Activated naive CD4-positive, alpha-beta T cell treated with anti-CD3 and anti-CD28 coated beads, Interleukin-2, amount 10 ng/mL, durations not matched to agents 7 days and 5 days (primary cell): ENCODE measurements around the gene FKBP7.
"Not testable (repeated sequence)": the region's sequence is repeated elsewhere in the genome, so short reads cannot be mapped to it uniquely, and the experiment has no call there.

Experiments
- CTCF ChIA-PET: fragments of 350-600 bp; sonication (Branson Sonifier 250); formaldehyde crosslinking; loops from one replicate; lab custom pipeline; 2021; ENCODE audit warnings: antibody characterized with exemption; lab: Charles Lee
- DNase-seq: peaks from one replicate; pipeline ENCODE4 v3.0.0-alpha.2; 2020
- H3K27ac Mint-ChIP-seq: one replicate; pipeline ENCODE4 v1.8.0; 2021; ENCODE audit warnings: mild to moderate bottlenecking, moderate library complexity, mixed read lengths
- H3K27me3 Mint-ChIP-seq: one replicate; pipeline ENCODE4 v1.8.0; 2021; ENCODE audit warnings: mild to moderate bottlenecking, mixed read lengths
- H3K36me3 Mint-ChIP-seq: one replicate; pipeline ENCODE4 v1.8.0; 2021; ENCODE audit warnings: mixed read lengths
- H3K4me1 Mint-ChIP-seq: one replicate; pipeline ENCODE4 v1.8.0; 2021; ENCODE audit warnings: mixed read lengths
- H3K4me3 Mint-ChIP-seq: one replicate; pipeline ENCODE4 v1.8.0; 2021; ENCODE audit warnings: mild to moderate bottlenecking, moderate library complexity, mixed read lengths
- H3K9me3 Mint-ChIP-seq: one replicate; pipeline ENCODE4 v1.8.0; 2021; ENCODE audit warnings: mixed read lengths

FKBP7 gene

DNA sequence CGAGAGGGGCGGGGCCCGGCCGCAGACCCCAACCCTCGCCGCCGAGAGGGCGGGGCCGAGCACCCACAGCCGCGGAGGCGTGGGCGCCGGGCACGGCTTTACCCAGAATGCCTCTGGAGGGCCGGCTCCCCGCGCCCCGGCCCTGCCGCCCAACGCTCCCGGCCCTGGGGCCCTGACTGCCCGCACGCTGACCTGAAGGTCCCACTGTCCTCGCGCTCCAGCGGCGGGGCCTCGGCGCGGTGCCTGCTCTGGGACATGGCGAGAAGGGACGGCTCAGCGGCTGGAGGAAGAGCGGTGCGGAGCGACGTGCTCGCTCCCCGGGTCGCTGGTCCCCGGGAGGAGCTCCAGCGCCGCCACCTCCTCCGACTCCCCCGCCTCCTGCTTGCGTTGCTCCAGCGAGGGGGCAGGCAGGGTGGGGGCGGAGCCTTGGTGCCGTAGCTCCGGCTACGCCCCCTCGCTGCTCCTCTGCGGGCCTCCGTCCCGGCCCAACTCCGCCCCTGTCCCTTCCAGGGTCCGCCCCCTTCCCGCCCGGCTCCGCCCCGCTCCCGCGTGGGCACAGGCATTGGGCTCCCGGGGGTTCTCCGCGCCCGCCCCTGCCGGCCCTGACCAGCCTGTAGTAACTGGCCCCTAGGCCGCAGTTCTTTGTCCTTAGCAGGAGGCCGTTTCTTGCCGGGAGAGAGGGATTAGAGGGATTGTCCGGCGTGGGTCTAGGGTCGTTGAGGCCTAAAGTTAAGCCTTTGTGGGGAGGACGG, 27.4 kb downstream of the FKBP7 start, which contains the start of the genes PJVK and PRKRA:
Gene PJVK (plus strand): TSS at position 605 of the 752 bp plus-strand sequence. CDS start 2,032 bp downstream, outside the sequence.
Gene PRKRA (minus strand): TSS at position 402 of the 752 bp plus-strand sequence. CDS start 145 bp downstream, at position 257.
- H3K27me3 Mint-ChIP-seq, result peaks cover 13% of the 10 kb centered on the region
- peaks cover 21% of the 10 kb centered on the region for H3K36me3 Mint-ChIP-seq
- H3K9me3 Mint-ChIP-seq, result no peaks in the 10 kb centered on the region
- H3K4me1 Mint-ChIP-seq, result peaks cover 31% of the 10 kb centered on the region
- peak within 1 kb of the TSS; percentile 87 for H3K4me3 Mint-ChIP-seq
- H3K27ac Mint-ChIP-seq, result peak within 1 kb of the TSS; percentile 93
- CTCF ChIA-PET, result interaction anchor here (0.7 to 1.4 kb wide), 5 partner anchors 12 to 338 kb away, joined by 3 to 7 read pairs (median 3); partner anchors contain the start of gene RBM45
- DNase-seq, result peak; percentile 96

GRCh38 chr2:178450524-178450773, 28.0 kb downstream of the FKBP7 start:
- Mint-ChIP-seq H3K9me3 (no peaks in the 10 kb centered on the region), H3K36me3 (peaks cover 21% of the 10 kb centered on the region), H3K4me1 (peaks cover 31% of the 10 kb centered on the region), H3K27me3 (peaks cover 11% of the 10 kb centered on the region), H3K4me3 (peak overlapping the region; percentile 86), H3K27ac (peak overlapping the region; percentile 93)
- DNase-seq, result peak; percentile 83
- CTCF ChIA-PET, result interaction anchor here (0.8 to 1.4 kb wide), 4 partner anchors 12 to 338 kb away, joined by 3 to 7 read pairs (median 3); partner anchors contain the start of gene RBM45

- Mint-ChIP-seq H3K27me3 (peaks cover 6% of the 10 kb centered on the region), H3K9me3 (no peaks in the 10 kb centered on the region), H3K4me1 (peaks cover 31% of the 10 kb centered on the region), H3K36me3 (peaks cover 25% of the 10 kb centered on the region), H3K4me3 (peak overlapping the region; percentile 86), H3K27ac (peak overlapping the region; percentile 93)
- DNase-seq, result no peak
- CTCF ChIA-PET, result interaction anchor here (0.8 to 1.3 kb wide), 4 partner anchors 13 to 339 kb away, joined by 3 to 7 read pairs (median 4); partner anchors contain the start of gene RBM45
Observed at GRCh38 chr2:178449700-178450523, 28.5 kb downstream of the FKBP7 start.

- CTCF ChIA-PET, result interaction anchor here (0.8 to 1.3 kb wide), 2 partner anchors 34 to 338 kb away, joined by 4 to 7 read pairs; no protein-coding TSS in a partner anchor
- H3K9me3 Mint-ChIP-seq, result no peaks in the 10 kb centered on the region
Observed at GRCh38 chr2:178448968-178449661, 29.3 kb downstream of the FKBP7 start.

GRCh38 chr2:178441426-178441825, 37.0 kb downstream of the FKBP7 start:
- Mint-ChIP-seq H3K4me1 (no peaks in the 10 kb centered on the region), H3K27me3 (no peaks in the 10 kb centered on the region), H3K36me3 (peaks cover 41% of the 10 kb centered on the region), H3K4me3 (no peak overlapping the region), H3K9me3 (no peaks in the 10 kb centered on the region), H3K27ac (no peak overlapping the region)
- CTCF ChIA-PET, result no interaction called here
- no peak for DNase-seq

More at GRCh38 chr2:178448968-178449661, 29.3 kb downstream of the FKBP7 start:
- Mint-ChIP-seq H3K4me1 (peaks cover 31% of the 10 kb centered on the region), H3K36me3 (peaks cover 28% of the 10 kb centered on the region), H3K27ac (peak overlapping the region; percentile 93), H3K4me3 (peak overlapping the region; percentile 86), H3K27me3 (no peaks in the 10 kb centered on the region)
- DNase-seq, result no peak

DNA sequence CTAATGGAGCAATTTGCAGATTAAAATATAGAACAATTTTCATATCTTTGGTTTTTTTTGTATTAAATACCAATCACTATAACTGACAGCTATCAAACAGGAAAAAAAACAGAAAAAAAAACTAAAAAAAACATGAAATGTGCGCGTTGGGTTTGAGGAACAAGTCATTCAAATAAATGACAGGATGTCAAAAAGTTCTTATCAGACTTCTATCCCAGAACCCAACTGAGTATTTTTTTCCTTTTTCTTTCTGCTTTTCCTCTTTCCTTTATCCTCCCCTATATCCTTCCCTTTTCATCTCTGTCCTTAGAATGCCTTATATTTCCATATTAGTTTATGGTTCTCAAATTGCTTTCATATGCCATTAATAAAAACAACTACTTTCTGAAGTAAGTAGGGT, 41.7 kb downstream of the FKBP7 start:
- Mint-ChIP-seq H3K4me1 (no peaks in the 10 kb centered on the region), H3K9me3 (no peaks in the 10 kb centered on the region), H3K27ac (no peak overlapping the region), H3K27me3 (no peaks in the 10 kb centered on the region), H3K36me3 (peaks cover 45% of the 10 kb centered on the region), H3K4me3 (no peak overlapping the region)
- no peak for DNase-seq
- CTCF ChIA-PET, result interaction anchor here (1.1 kb wide), 1 partner anchor 22 kb away, joined by 3 read pairs; no protein-coding TSS in a partner anchor

DNA sequence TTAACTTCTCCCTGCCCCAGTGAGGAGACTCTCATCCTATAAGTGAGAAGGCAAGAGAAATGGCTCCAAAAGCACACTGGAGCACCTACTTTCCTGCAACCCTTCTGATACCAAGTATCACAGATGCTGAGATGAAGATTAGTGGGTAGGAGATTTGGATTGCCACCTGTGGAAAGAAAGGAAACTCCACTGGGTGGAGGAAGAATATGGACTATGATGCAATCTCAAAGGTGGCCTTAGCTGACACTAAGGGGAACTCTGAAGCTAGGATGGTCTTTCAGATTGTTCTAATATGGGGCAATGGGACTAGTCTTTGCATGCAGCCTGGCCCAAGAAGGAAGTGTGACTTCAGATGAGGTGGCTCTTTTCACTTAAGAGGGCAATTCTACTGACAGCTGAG, 49.1 kb downstream of the FKBP7 start:
- CTCF ChIA-PET, result interaction anchor here (1.8 to 2.9 kb wide), 2 partner anchors 10 to 14 kb away, joined by 6 to 7 read pairs; no protein-coding TSS in a partner anchor
- Mint-ChIP-seq H3K4me1 (no peaks in the 10 kb centered on the region), H3K27me3 (no peaks in the 10 kb centered on the region), H3K4me3 (no peak overlapping the region), H3K27ac (no peak overlapping the region), H3K9me3 (peaks cover 3% of the 10 kb centered on the region), H3K36me3 (peaks cover 69% of the 10 kb centered on the region)
- no peak for DNase-seq

GRCh38 chr2:178428396-178428806, 50.0 kb downstream of the FKBP7 start:
- Mint-ChIP-seq H3K36me3 (peaks cover 66% of the 10 kb centered on the region), H3K4me3 (no peak overlapping the region), H3K9me3 (peaks cover 3% of the 10 kb centered on the region), H3K27me3 (no peaks in the 10 kb centered on the region), H3K27ac (no peak overlapping the region), H3K4me1 (no peaks in the 10 kb centered on the region)
- no peak for DNase-seq
- CTCF ChIA-PET, result interaction anchor here (1.3 to 2.9 kb wide), 3 partner anchors 9 to 24 kb away, joined by 3 to 7 read pairs (median 6); no protein-coding TSS in a partner anchor

DNA sequence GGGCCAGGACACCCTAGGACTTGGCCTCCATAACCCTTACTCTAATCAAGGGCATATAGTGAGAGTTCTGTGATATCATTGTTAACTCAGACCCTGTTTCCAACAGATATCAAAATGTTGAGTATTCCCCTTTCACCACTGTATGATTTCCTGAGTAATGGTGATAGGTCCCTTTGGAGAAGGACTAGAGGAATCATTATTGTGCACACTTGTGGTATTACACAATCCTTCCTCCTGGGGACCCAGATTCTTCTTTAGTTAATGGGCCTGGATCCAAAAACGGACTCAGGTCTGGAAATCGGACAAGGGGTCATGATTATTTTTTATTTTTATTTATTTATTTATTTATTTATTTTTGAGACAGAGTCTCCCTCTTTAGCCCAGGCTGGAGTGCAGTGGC, 50.9 kb downstream of the FKBP7 start:
- H3K27me3 Mint-ChIP-seq, result no peaks in the 10 kb centered on the region
- no peak for DNase-seq
- H3K27ac Mint-ChIP-seq, result no peak overlapping the region
- no peaks in the 10 kb centered on the region for H3K4me1 Mint-ChIP-seq
- H3K36me3 Mint-ChIP-seq, result peaks cover 60% of the 10 kb centered on the region
- no peak overlapping the region for H3K4me3 Mint-ChIP-seq
- CTCF ChIA-PET, result interaction anchor here (1.3 to 2.9 kb wide), 3 partner anchors 8 to 23 kb away, joined by 3 to 7 read pairs (median 6); no protein-coding TSS in a partner anchor
- H3K9me3 Mint-ChIP-seq, result peaks cover 3% of the 10 kb centered on the region

DNA sequence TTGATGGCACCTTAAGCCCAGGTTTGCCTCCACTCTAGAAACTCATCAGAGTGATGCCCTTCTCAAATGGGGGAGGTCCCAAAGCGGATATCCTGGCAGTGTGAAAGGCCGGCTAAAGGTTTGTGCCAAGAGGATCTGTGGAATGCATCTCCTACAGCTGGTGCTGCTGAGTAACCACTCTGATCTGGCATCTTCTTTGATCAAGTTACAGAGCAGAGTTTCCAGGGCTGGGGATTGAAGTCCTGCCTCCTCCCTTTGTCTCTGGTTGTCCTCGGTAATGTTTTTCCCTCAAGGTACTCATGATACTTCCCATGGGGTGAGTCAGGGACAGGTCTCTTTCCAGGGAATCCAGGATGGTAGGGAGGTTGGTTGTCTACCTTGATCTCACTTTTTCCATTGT, 52.0 kb downstream of the FKBP7 start:
- Mint-ChIP-seq H3K36me3 (peaks cover 53% of the 10 kb centered on the region), H3K27ac (no peak overlapping the region), H3K9me3 (peaks cover 3% of the 10 kb centered on the region), H3K27me3 (no peaks in the 10 kb centered on the region), H3K4me1 (no peaks in the 10 kb centered on the region), H3K4me3 (no peak overlapping the region)
- DNase-seq, result no peak
- CTCF ChIA-PET, result no interaction called here

DNA sequence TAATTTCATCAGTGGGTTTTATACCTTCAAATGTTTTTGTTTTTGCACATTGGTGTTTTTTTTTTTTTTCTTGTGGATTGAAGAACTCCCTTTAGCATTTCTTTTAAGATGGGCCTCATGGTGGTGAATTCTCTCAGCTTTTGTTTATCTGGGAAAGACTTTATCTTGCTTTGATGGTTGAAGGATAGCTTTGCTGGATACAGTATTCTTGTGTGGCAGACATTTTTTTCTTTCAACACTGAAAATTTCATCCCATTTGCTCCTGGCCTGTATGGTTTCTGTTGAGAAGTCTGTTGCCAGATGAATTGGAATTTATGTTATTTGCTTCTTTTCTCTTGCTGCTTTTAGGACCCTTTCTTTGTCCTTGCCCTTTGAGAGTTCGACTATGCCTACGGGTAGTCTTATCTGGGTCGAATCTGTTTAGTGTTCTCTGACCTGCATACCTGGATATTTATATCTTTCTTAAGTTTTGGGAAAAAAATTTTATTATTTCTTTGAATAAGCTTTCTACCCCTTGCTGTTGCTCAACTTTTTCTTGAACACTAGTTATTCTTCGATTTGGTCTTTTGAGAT, 53.1 kb downstream of the FKBP7 start:
- H3K4me3 Mint-ChIP-seq, result no peak overlapping the region
- no peaks in the 10 kb centered on the region for H3K27me3 Mint-ChIP-seq
- peaks cover 3% of the 10 kb centered on the region for H3K9me3 Mint-ChIP-seq
- CTCF ChIA-PET, result interaction anchor here (1.3 kb wide), 1 partner anchor 11 kb away, joined by 6 read pairs; no protein-coding TSS in a partner anchor
- peaks cover 44% of the 10 kb centered on the region for H3K36me3 Mint-ChIP-seq
- peaks cover 4% of the 10 kb centered on the region for H3K4me1 Mint-ChIP-seq
- DNase-seq, result no peak
- no peak overlapping the region for H3K27ac Mint-ChIP-seq

GRCh38 chr2:178423746-178424145, 54.7 kb downstream of the FKBP7 start:
- H3K27ac Mint-ChIP-seq, H3K9me3 Mint-ChIP-seq, H3K4me3 Mint-ChIP-seq, H3K4me1 Mint-ChIP-seq, H3K27me3 Mint-ChIP-seq, DNase-seq: not testable (repeated sequence)
- H3K36me3 Mint-ChIP-seq, result peaks cover 31% of the 10 kb centered on the region
- CTCF ChIA-PET, result interaction anchor here (1.8 kb wide), 1 partner anchor 9 kb away, joined by 5 read pairs; no protein-coding TSS in a partner anchor

- peaks cover 3% of the 10 kb centered on the region for H3K9me3 Mint-ChIP-seq
- no peak overlapping the region for H3K27ac Mint-ChIP-seq
- peaks cover 17% of the 10 kb centered on the region for H3K36me3 Mint-ChIP-seq
- CTCF ChIA-PET, result no interaction called here
- no peaks in the 10 kb centered on the region for H3K27me3 Mint-ChIP-seq
- peaks cover 7% of the 10 kb centered on the region for H3K4me1 Mint-ChIP-seq
- no peak for DNase-seq
- no peak overlapping the region for H3K4me3 Mint-ChIP-seq
Observed at GRCh38 chr2:178422097-178422496, 56.3 kb downstream of the FKBP7 start.
